Duodenal mucosa (tissue), 2 donors: ENCODE data around the gene GIGYF2.
"Not testable (repeated sequence)": the region's sequence is repeated elsewhere in the genome, so short reads cannot be mapped to it uniquely, and the experiment has no call there.

Experiments
- H3K27ac ChIP-seq: one replicate; pipeline ENCODE4 v1.7.0; 2013; ENCODE audit warnings: low read depth, low read length
- H3K27me3 ChIP-seq, 2 donors: one replicate each; pipeline ENCODE4 v1.7.0; 2013; ENCODE audit warnings: low read length in 2 of 2, control low read depth in 1 of 2; ENCODE audit not compliant: insufficient read depth in 2 of 2, control insufficient read depth in 1 of 2
- H3K36me3 ChIP-seq, 2 donors: one replicate each; pipeline ENCODE4 v1.7.0; 2013; ENCODE audit warnings: low read length in 2 of 2, control low read depth in 1 of 2; ENCODE audit not compliant: insufficient read depth in 2 of 2, control insufficient read depth in 1 of 2
- H3K4me1 ChIP-seq, 2 donors: one replicate each; pipeline ENCODE4 v1.7.0; 2013; ENCODE audit warnings: low read length in 2 of 2, control low read depth in 1 of 2; ENCODE audit not compliant: insufficient read depth in 2 of 2, control insufficient read depth in 1 of 2
- H3K4me3 ChIP-seq, 2 donors: one replicate each; pipeline ENCODE4 v1.7.0; 2013; ENCODE audit warnings: low read length in 2 of 2, low read depth in 1 of 2
- H3K9ac ChIP-seq, 2 donors: one replicate each; pipeline ENCODE4 v1.7.0; 2013; ENCODE audit warnings: low read length in 2 of 2, low read depth in 1 of 2
- H3K9me3 ChIP-seq, 2 donors: one replicate each; pipeline ENCODE4 v1.7.0; 2013; ENCODE audit warnings: low read length in 2 of 2, control low read depth in 1 of 2; ENCODE audit not compliant: control insufficient read depth in 1 of 2

GIGYF2 gene

DNA sequence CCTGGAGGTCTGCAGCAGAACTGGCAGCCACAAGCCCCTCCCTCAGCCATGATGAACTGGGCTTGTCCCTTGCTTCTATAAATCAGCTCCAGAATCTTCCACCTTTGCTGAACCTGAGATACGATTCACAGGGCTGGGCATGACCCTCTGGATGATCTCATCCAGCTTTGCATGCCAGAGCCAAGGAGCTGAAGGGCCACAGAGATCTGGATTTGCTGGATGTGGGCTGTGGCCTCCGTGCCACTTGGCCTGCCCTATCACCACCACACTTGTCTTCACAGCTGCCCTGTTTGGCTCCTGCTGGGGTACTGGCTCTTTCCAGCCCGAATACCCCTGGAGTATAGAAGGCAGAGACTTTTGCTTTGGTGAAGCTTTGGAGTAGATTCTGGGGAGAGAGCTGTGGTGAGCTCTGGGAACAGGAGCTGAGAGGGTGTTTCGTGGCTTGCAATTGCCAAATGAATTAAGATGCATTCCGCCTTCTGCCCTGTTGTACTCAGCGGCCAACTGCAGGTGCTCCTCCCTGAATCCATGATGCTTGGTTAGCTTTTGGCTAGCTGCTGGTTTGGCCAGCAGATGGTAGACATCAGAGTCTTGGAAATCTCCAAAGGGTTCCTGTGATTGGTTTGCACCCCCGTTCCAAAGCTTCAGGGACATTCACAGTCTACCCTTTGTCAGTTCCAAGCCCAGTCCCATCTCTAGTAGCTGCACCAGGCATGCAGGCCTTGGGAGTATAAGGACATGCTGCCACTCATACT is 30.9 kb upstream of the GIGYF2 start:
- H3K27me3 ChIP-seq: no peaks in the 10 kb centered on the region
- no peaks in the 10 kb centered on the region for H3K9me3 ChIP-seq
- no peak overlapping the region for H3K4me3 ChIP-seq
- H3K36me3 ChIP-seq: no peaks in the 10 kb centered on the region
- no peaks in the 10 kb centered on the region for H3K4me1 ChIP-seq
- no peak overlapping the region for H3K27ac ChIP-seq
- H3K9ac ChIP-seq: no peak overlapping the region

DNA sequence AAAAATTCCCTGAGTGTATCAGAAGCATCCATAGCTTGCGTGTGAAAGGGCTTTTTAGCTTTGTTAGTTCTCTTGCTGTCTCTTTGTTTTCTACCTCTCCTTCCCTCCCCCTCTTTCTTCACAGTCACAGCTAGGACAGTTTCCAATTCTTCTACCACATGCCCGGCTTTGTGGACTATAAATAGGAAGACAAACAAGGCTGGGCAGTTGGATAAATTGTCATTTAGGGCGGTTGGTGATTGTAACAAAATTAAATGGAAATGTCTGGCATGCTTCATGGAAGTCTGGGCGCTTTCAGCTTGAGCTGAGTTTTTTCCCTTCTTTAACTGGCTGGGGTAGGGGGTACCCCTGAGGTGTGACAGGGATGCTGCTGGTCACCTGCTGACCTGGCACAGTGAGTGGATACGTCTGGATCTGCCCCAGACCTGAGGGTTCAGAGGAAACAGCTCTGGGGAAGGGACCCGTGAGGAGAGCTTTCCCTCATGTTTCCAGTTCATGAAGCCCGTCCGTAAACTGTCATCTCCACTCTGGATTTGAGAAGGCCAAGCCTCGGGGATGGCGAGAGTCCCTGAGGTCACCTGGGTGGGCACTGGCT is 29.0 kb upstream of the GIGYF2 start:
- H3K27me3 ChIP-seq: no peaks in the 10 kb centered on the region
- no peaks in the 10 kb centered on the region for H3K9me3 ChIP-seq
- H3K4me1 ChIP-seq: no peaks in the 10 kb centered on the region
- H3K36me3 ChIP-seq: no peaks in the 10 kb centered on the region
- H3K27ac ChIP-seq: no peak overlapping the region
- no peak overlapping the region for H3K4me3 ChIP-seq
- no peak overlapping the region for H3K9ac ChIP-seq

DNA sequence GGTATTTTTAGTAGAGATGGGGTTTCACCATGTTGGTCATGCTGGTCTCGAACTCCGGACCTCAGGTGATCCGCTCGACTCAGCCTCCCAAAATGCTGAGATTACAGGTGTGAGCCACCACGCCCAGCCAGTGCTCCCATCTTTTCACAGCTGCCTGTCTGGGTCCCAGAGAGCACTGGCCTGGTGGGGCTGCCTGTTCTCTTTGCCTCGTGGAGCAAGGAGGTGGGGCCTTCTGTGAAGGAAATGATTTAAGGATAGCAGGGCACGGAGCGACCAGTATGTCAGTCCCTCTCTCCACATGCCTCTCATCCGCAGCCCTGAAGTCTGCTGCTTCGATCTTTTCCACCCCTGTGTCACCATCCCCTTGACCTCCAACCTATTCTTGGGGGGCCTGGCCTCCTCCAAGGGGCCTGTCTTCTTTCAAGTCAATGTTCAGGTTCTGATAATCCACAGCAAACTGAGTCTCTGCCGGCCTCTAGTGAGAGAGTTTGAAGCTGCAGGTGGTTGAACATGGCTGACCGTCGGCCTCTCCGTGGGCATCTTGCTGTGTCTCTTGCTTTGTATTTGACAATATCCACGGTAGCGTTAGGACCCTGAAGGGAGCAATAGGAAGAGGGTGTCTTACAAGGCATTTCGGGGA is 28.2 kb upstream of the GIGYF2 start:
- no peak overlapping the region for H3K9ac ChIP-seq

DNA sequence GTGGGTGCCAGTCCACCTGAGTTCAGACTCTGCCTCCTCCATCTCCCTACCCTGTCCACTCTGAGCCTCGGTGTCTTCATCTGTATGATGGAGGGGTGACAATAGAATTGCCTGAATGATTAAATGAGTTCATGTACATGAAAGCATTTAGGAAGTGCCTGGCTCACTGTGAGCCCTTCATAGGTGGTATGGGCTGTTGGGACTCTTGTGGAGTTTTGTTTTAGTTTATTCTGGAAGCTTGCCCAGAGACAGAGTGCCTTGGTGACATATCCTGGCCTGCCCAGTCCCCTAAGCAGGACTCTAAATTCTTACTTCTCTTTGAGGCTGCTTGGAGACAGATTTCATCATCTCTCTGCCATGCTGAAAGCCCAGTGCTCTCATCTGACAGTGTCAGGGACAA is 24.5 kb upstream of the GIGYF2 start:
- no peak overlapping the region for H3K27ac ChIP-seq
- no peak overlapping the region for H3K9ac ChIP-seq
- no peaks in the 10 kb centered on the region for H3K36me3 ChIP-seq
- H3K4me1 ChIP-seq: no peaks in the 10 kb centered on the region
- no peak overlapping the region for H3K4me3 ChIP-seq
- H3K9me3 ChIP-seq: no peaks in the 10 kb centered on the region
- no peaks in the 10 kb centered on the region for H3K27me3 ChIP-seq

More for the DNA sequence above, 28.2 kb upstream of the GIGYF2 start:
- Histone ChIP-seq H3K4me1 (no peaks in the 10 kb centered on the region), H3K4me3 (no peak overlapping the region), H3K27ac (no peak overlapping the region), H3K9me3 (no peaks in the 10 kb centered on the region), H3K27me3 (no peaks in the 10 kb centered on the region), H3K36me3 (no peaks in the 10 kb centered on the region)

DNA sequence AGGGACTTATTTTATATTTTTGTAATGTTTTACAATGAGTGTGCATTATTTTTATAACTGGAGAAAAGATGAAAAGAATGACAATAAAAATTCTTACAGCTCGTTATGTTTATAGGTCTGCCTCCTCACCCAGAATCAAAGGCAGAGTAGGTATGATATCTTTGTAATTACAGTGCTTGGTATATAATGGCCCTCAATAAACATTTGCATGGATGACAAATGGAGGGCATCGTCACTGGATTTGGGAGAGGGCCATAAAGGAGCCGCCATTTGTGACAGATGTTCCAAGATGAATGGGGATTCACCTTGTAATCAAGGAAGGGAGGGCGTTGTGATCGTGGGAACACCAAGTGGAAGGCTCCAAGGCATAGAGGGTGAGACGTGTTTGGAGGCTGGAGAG is 22.6 kb upstream of the GIGYF2 start:
- H3K4me3 ChIP-seq: no peak overlapping the region
- no peak overlapping the region for H3K9ac ChIP-seq
- H3K9me3 ChIP-seq: no peaks in the 10 kb centered on the region
- no peaks in the 10 kb centered on the region for H3K4me1 ChIP-seq
- no peaks in the 10 kb centered on the region for H3K27me3 ChIP-seq
- no peak overlapping the region for H3K27ac ChIP-seq
- no peaks in the 10 kb centered on the region for H3K36me3 ChIP-seq

DNA sequence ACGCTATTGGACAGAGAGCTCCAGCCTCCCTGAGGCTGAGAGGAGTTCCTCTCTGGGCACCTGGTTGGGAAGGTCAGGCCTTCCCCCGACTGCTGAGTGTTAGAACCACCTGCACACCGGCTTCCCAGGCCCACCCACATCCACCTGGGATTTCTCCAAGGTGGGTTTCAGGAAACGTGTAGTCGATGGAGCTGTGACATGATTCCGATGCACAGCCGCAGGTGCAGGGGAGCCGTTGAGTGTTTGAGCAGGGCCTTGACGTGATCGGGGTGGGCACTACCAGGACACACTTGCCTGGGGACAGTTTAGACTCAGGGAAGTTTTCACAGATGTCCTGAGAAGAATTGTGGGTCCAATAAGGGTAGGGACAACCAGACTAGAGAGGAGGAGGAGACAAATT is 21.8 kb upstream of the GIGYF2 start:
- no peaks in the 10 kb centered on the region for H3K9me3 ChIP-seq
- no peak overlapping the region for H3K27ac ChIP-seq
- H3K4me1 ChIP-seq: no peaks in the 10 kb centered on the region
- H3K9ac ChIP-seq: no peak overlapping the region
- H3K4me3 ChIP-seq: no peak overlapping the region
- no peaks in the 10 kb centered on the region for H3K27me3 ChIP-seq
- H3K36me3 ChIP-seq: no peaks in the 10 kb centered on the region

DNA sequence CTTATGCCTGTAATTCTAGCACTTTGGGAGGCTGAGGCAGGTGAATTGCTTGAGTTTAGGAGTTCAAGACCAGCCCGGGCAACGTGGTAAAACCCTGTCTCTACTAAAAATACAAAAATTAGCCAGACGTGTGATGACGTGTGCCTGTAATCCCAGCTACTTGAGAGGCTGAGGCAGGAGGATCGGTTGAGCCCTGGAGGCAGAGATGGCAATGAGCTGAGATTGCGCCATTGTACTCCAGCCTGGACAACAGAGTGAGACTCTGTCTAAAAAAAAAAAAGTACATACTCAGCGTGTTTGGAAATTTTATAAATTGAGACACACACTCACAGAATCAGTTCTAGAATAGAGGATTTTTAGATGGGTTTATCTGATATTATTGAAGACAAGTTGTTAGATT is 17.1 kb upstream of the GIGYF2 start:
- no peaks in the 10 kb centered on the region for H3K4me1 ChIP-seq
- H3K4me3 ChIP-seq: no peak overlapping the region
- H3K36me3 ChIP-seq: no peaks in the 10 kb centered on the region
- H3K27me3 ChIP-seq: peaks cover 0 to 8% of the 10 kb centered on the region in 2 donors
- H3K27ac ChIP-seq: no peak overlapping the region
- no peak overlapping the region for H3K9ac ChIP-seq
- H3K9me3 ChIP-seq: no peaks in the 10 kb centered on the region

DNA sequence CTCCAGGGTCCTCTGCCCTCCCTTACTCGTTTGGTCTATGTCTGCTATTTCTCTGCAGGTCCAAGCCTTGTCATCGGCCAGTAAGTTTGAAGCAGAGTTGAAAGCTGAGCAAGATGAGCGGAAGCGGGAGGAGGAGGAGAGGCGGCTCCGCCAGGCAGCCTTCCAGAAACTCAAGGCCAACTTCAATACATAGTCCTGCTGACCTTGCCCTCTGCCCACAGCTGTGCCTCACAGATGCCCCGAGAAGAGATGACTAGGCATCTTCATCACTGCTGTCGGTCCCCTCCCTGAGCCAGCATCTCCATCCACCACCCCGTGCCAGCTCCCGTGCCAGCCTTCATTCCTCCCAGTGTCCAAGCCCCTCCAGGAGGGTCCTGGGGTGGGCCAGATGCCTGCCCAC is 15.6 kb upstream of the GIGYF2 start:
- H3K9ac ChIP-seq: no peak overlapping the region
- H3K4me1 ChIP-seq: no peaks in the 10 kb centered on the region
- peaks cover 0 to 8% of the 10 kb centered on the region in 2 donors for H3K27me3 ChIP-seq
- no peak overlapping the region for H3K4me3 ChIP-seq
- H3K36me3 ChIP-seq: no peaks in the 10 kb centered on the region
- H3K27ac ChIP-seq: no peak overlapping the region
- H3K9me3 ChIP-seq: no peaks in the 10 kb centered on the region

DNA sequence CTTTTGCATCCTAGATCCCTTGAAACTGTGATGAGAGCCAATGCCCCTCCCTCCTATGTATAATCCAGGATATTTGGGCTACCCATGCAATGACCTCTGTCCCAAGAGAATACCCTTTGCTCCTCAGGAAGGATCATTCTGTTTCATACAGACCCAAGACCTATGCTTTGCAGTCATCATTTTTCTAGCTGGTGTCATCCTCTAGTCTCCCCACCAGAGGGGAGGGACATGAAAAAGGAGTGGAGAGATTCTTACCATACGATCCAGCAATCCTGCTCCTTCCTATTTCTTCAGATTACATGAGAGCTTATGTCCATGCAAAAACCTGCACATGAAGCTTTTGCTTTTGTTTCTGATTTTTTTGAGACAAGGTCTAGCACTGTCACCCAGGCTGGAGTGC is 13.8 kb upstream of the GIGYF2 start:
- Histone ChIP-seq H3K36me3 (no peaks in the 10 kb centered on the region), H3K27me3 (peaks cover 0 to 8% of the 10 kb centered on the region in 2 donors), H3K27ac (no peak overlapping the region), H3K4me1 (no peaks in the 10 kb centered on the region), H3K9me3 (no peaks in the 10 kb centered on the region), H3K9ac (no peak overlapping the region), H3K4me3 (no peak overlapping the region)

DNA sequence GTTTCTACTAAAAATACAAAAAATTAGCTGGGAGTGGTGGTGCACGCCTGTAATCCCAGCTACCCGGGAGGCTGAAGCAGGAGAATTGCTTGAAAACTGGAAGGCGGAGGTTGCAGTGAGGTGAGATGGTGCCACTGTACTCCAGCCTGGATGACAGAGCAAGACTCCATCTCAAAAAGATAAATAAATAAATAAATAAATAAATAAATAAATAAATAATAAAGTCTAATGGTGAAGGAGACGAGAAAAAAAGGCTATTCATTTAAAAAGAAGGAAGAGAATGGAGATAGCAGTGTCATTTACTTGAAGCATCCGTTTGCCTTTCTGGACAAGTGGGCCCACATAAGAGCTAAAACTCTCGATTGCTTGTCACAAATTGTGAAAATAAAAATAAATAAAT is 11.7 kb upstream of the GIGYF2 start:
- H3K9ac ChIP-seq, H3K9me3 ChIP-seq, H3K4me3 ChIP-seq, H3K27ac ChIP-seq, H3K27me3 ChIP-seq, H3K4me1 ChIP-seq, H3K36me3 ChIP-seq: not testable (repeated sequence)
